GM23338 (cell line): ENCODE data around the gene TSPAN5. TPM values are rescaled to one million over a fixed set of nuclear protein-coding genes. Genes with fewer than 3 reads are reported as not detected.

Source experiments
- ATAC-seq: fragments of 200-7000 bp; cut with Tn5 transposase; 3 replicates; pipeline ENCODE4 v1.9.1; 2020
- DNase-seq: peaks from one replicate; pipeline ENCODE4 v3.0.0-alpha.2; 2015; ENCODE audit warnings: low spot score
- H2AFZ ChIP-seq: fragments of 200-600 bp; sonication (generic); 2 replicates; pipeline ENCODE4 v1.8.0; 2016; ENCODE audit warnings: antibody characterized with exemption, mild to moderate bottlenecking, moderate library complexity
- H3F3A ChIP-seq: fragments of 200-600 bp; sonication (generic); replicated peaks from 2 replicates; pipeline ENCODE4 v1.8.0; 2017; ENCODE audit warnings: antibody characterized with exemption, mixed run types, low read depth
- H3K27ac ChIP-seq: fragments of 200-600 bp; sonication (generic); 2 replicates; pipeline ENCODE4 v1.6.1; 2016; ENCODE audit warnings: low read depth
- H3K27me3 ChIP-seq: fragments of 200-600 bp; sonication (generic); 2 replicates; pipeline ENCODE4 v1.8.0; 2016; ENCODE audit warnings: mild to moderate bottlenecking, mixed run types, moderate library complexity; ENCODE audit not compliant: insufficient read depth
- H3K36me3 ChIP-seq: fragments of 200-600 bp; sonication (generic); 2 replicates; pipeline ENCODE4 v1.8.0; 2016; ENCODE audit warnings: mild to moderate bottlenecking; ENCODE audit not compliant: insufficient read depth
- H3K4me1 ChIP-seq: fragments of 200-600 bp; sonication (generic); 2 replicates; pipeline ENCODE4 v1.8.0; 2016; ENCODE audit warnings: mild to moderate bottlenecking, moderate library complexity; ENCODE audit not compliant: insufficient read depth
- H3K4me2 ChIP-seq: fragments of 200-600 bp; sonication (generic); 2 replicates; pipeline ENCODE4 v1.7.1; 2017; ENCODE audit warnings: mixed run types
- H3K4me3 ChIP-seq: fragments of 200-600 bp; sonication (generic); 2 replicates; pipeline ENCODE4 v1.6.1; 2016; ENCODE audit warnings: mixed run types
- H3K79me2 ChIP-seq: fragments of 200-600 bp; sonication (generic); replicated peaks from 2 replicates; pipeline ENCODE4 v1.8.0; 2017; ENCODE audit warnings: mild to moderate bottlenecking; ENCODE audit not compliant: insufficient read depth
- H3K9me2 ChIP-seq: fragments of 200-600 bp; sonication (generic); 2 replicates; pipeline ENCODE4 v1.8.0; 2017; ENCODE audit not compliant: insufficient read depth
- H4K20me1 ChIP-seq: fragments of 200-600 bp; sonication (generic); replicated peaks from 2 replicates; pipeline ENCODE4 v1.8.0; 2017; ENCODE audit warnings: mild to moderate bottlenecking; ENCODE audit not compliant: insufficient read depth
- H3K27ac Mint-ChIP-seq: 2 replicates; pipeline ENCODE4 v1.8.0; 2020; ENCODE audit warnings: inconsistent platforms, mild to moderate bottlenecking, moderate library complexity, mixed read lengths
- H3K27me3 Mint-ChIP-seq: 3 replicates; pipeline ENCODE4 v1.8.0; 2022; ENCODE audit warnings: low read depth, mild to moderate bottlenecking, moderate library complexity, mixed read lengths, inconsistent platforms; ENCODE audit not compliant: insufficient read depth, poor library complexity
- H3K36me3 Mint-ChIP-seq: 3 replicates; pipeline ENCODE4 v1.8.0; 2021; ENCODE audit warnings: low read depth, mild to moderate bottlenecking, inconsistent platforms, moderate library complexity, mixed read lengths
- H3K4me1 Mint-ChIP-seq: 3 replicates; pipeline ENCODE4 v1.8.0; 2020; ENCODE audit warnings: mild to moderate bottlenecking, inconsistent platforms, mixed read lengths
- H3K4me3 Mint-ChIP-seq: 3 replicates; pipeline ENCODE4 v1.8.0; 2021; ENCODE audit warnings: moderate library complexity, mild to moderate bottlenecking, inconsistent platforms, mixed read lengths
- H3K9me3 Mint-ChIP-seq: 3 replicates; pipeline ENCODE4 v1.8.0; 2020; ENCODE audit warnings: moderate library complexity, mild to moderate bottlenecking, inconsistent platforms, mixed read lengths
- CREB1 ChIP-seq: fragments of 250-450 bp; sonication (Bioruptor Pico); IDR thresholded peaks from 2 replicates; pipeline ENCODE4 v1.5.0; 2020; ENCODE audit warnings: low read depth, mild to moderate bottlenecking, moderate library complexity
- CTCF ChIP-seq, 2 experiments: fragments of 200-600 bp in 1 of 2; sonication (generic) in 1 of 2; conservative IDR thresholded peaks; 2 replicates each; pipeline versions ENCODE4 v1.5.1 to v1.6.1; 2016 to 2017; ENCODE audit warnings: antibody characterized with exemption in 2 of 2, low read depth in 2 of 2, mild to moderate bottlenecking in 2 of 2, moderate library complexity in 1 of 2
- ETS1 ChIP-seq: IDR thresholded peaks from 2 replicates; pipeline ENCODE4 v1.6.1; 2016; ENCODE audit warnings: antibody characterized with exemption
- EZH2phosphoT487 ChIP-seq: fragments of 200-600 bp; sonication (generic); IDR thresholded peaks from one replicate; pipeline ENCODE4 v1.8.1; 2018; ENCODE audit warnings: antibody characterized with exemption; ENCODE audit not compliant: unreplicated experiment
- JUNB ChIP-seq: IDR thresholded peaks from one replicate; pipeline ENCODE4 v1.6.1; 2016; ENCODE audit warnings: antibody characterized with exemption; ENCODE audit not compliant: unreplicated experiment
- POLR2AphosphoS5 ChIP-seq: IDR thresholded peaks from 2 replicates; pipeline ENCODE4 v1.6.1; 2016; ENCODE audit warnings: antibody characterized with exemption, low read depth
- REST ChIP-seq: IDR thresholded peaks from one replicate; pipeline ENCODE4 v1.6.1; 2018; ENCODE audit warnings: antibody characterized with exemption; ENCODE audit not compliant: unreplicated experiment
- ZNF114 ChIP-seq: fragments of 250-450 bp; sonication (Bioruptor Pico); IDR thresholded peaks from 2 replicates; pipeline ENCODE4 v1.5.0; 2020; ENCODE audit warnings: mild to moderate bottlenecking, moderate library complexity
- ZNF331 ChIP-seq: fragments of 250-450 bp; sonication (Bioruptor Pico); IDR thresholded peaks from 2 replicates; pipeline ENCODE4 v1.5.0; 2020; ENCODE audit warnings: low read depth, mild to moderate bottlenecking, moderate library complexity
- polyA plus RNA-seq: library from polyadenylated mRNA; unstranded; fragments of >200 nt; fragmentation: Nextera tagmentation; extraction: Ambion mirVana; gene quantifications from 2 replicates; pipeline ENCODE4 v1.2.1, GENCODE V29; 2016
- total RNA-seq: library from RNA; depleted of rRNA; stranded (reverse); fragments of >200 nt; shearing (Covaris generic); gene quantifications from 2 replicates; pipeline ENCODE4 v1.2.3, GENCODE V29; 2014
- TF ChIP-seq, protein P1 (sequence below): fragments of 250-450 bp; sonication (Bioruptor Pico); IDR thresholded peaks from 2 replicates; pipeline ENCODE4 v1.5.0; 2020; ENCODE audit warnings: mild to moderate bottlenecking, moderate library complexity

The TSPAN5 gene
- total and polyA plus RNA-seq, 2 experiments from 2014 or later, result 18.6 to 21.5 TPM

GRCh38 chr4:98423009-98423408, 235.4 kb downstream of the TSPAN5 start:
- H3K4me1 Mint-ChIP-seq, result no peaks in the 10 kb centered on the region
- peaks cover 63% of the 10 kb centered on the region for H3K36me3 Mint-ChIP-seq
- H3K27ac Mint-ChIP-seq, result no peak overlapping the region

More at GRCh38 chr4:98423009-98423408, 235.4 kb downstream of the TSPAN5 start:
- Histone ChIP-seq H3K27me3 (no peaks in the 10 kb centered on the region), H3K4me2 (no peak overlapping the region), H3K9me2 (no peaks in the 10 kb centered on the region), H3K36me3 (no peaks in the 10 kb centered on the region), H3K4me1 (no peaks in the 10 kb centered on the region), H3F3A (no peaks in the 10 kb centered on the region), H2AFZ (no peak overlapping the region), H3K79me2 (no peaks in the 10 kb centered on the region), H3K4me3 (no peak overlapping the region), H4K20me1 (no peaks in the 10 kb centered on the region), H3K27ac (no peak overlapping the region)
- TF ChIP-seq ZNF331 (CRISPR knock-in tag) (no peak), JUNB (no peak), CREB1 (CRISPR knock-in tag) (no peak), CTCF (conservative IDR thresholded peaks at IDR 0.05; ENCODE audit: low read depth in 2 of 2) (no peak), EZH2phosphoT487 (no peak), POLR2AphosphoS5 (no peak), REST (no peak), ETS1 (no peak), ZNF114 (CRISPR knock-in tag) (no peak)
- TF ChIP-seq, protein P1, sequence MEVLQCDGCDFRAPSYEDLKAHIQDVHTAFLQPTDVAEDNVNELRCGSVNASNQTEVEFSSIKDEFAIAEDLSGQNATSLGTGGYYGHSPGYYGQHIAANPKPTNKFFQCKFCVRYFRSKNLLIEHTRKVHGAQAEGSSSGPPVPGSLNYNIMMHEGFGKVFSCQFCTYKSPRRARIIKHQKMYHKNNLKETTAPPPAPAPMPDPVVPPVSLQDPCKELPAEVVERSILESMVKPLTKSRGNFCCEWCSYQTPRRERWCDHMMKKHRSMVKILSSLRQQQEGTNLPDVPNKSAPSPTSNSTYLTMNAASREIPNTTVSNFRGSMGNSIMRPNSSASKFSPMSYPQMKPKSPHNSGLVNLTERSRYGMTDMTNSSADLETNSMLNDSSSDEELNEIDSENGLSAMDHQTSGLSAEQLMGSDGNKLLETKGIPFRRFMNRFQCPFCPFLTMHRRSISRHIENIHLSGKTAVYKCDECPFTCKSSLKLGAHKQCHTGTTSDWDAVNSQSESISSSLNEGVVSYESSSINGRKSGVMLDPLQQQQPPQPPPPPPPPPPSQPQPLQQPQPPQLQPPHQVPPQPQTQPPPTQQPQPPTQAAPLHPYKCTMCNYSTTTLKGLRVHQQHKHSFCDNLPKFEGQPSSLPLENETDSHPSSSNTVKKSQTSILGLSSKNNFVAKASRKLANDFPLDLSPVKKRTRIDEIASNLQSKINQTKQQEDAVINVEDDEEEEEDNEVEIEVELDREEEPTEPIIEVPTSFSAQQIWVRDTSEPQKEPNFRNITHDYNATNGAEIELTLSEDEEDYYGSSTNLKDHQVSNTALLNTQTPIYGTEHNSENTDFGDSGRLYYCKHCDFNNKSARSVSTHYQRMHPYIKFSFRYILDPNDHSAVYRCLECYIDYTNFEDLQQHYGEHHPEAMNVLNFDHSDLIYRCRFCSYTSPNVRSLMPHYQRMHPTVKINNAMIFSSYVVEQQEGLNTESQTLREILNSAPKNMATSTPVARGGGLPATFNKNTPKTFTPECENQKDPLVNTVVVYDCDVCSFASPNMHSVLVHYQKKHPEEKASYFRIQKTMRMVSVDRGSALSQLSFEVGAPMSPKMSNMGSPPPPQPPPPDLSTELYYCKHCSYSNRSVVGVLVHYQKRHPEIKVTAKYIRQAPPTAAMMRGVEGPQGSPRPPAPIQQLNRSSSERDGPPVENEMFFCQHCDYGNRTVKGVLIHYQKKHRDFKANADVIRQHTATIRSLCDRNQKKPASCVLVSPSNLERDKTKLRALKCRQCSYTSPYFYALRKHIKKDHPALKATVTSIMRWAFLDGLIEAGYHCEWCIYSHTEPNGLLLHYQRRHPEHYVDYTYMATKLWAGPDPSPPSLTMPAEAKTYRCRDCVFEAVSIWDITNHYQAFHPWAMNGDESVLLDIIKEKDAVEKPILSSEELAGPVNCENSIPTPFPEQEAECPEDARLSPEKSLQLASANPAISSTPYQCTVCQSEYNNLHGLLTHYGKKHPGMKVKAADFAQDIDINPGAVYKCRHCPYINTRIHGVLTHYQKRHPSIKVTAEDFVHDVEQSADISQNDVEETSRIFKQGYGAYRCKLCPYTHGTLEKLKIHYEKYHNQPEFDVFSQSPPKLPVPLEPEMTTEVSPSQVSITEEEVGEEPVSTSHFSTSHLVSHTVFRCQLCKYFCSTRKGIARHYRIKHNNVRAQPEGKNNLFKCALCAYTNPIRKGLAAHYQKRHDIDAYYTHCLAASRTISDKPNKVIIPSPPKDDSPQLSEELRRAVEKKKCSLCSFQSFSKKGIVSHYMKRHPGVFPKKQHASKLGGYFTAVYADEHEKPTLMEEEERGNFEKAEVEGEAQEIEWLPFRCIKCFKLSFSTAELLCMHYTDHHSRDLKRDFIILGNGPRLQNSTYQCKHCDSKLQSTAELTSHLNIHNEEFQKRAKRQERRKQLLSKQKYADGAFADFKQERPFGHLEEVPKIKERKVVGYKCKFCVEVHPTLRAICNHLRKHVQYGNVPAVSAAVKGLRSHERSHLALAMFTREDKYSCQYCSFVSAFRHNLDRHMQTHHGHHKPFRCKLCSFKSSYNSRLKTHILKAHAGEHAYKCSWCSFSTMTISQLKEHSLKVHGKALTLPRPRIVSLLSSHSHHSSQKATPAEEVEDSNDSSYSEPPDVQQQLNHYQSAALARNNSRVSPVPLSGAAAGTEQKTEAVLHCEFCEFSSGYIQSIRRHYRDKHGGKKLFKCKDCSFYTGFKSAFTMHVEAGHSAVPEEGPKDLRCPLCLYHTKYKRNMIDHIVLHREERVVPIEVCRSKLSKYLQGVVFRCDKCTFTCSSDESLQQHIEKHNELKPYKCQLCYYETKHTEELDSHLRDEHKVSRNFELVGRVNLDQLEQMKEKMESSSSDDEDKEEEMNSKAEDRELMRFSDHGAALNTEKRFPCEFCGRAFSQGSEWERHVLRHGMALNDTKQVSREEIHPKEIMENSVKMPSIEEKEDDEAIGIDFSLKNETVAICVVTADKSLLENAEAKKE, result no peak
- Mint-ChIP-seq H3K9me3 (peaks cover 35% of the 10 kb centered on the region), H3K27me3 (no peaks in the 10 kb centered on the region), H3K4me3 (no peak overlapping the region)
- no peak for ATAC-seq
- no peak for DNase-seq
